NCI-H2171 (cell line): Measurements from ENCODE around the gene GJC3.
"Not testable (repeated sequence)": the region's sequence is repeated elsewhere in the genome, so short reads cannot be mapped to it uniquely, and the experiment has no call there.

Experiments used
- DNase-seq: peaks from one replicate; lab custom pipeline; 2025; lab: John Stamatoyannopoulos, UW

The GJC3 gene

DNA sequence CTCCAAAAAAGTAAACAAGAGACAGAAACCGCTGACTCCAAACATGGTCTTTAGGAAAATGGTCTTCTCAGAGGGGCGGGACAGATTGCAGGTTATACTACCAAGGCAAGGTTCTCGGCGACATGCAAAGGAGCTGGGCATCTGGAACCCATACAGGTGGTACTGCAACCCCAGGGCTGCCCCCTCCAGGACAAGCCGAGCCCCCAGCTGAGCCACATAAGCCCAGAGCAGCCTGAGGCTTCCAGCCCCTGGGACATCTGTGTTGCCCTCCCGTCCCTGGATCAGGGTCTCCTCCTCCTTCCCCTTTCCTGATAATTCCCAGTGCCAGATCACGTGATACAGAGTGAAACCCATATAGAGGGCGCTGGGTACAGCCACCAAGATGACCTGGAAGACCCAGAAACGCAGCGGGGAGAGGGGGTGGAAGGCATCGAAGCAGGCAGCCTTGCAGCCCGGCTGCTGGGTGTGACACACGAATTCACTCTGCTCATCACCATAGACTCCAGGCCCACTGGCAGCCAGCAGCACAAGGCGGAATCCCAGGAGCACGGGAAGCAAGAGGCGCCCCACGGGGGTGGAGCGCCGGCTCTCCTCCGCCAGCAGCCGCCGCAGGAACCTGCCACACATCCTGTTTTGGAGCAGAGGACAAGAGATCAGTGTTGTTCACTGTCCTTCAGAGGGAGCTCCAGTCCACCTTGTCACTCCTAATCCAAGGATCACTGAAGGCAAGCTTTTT, at the start of gene GJC3:
TSS of gene GJC3 (minus strand) at position 627 of the 736 bp plus-strand sequence. CDS start at position 627, 0 bp downstream.
- no peak for DNase-seq

DNA sequence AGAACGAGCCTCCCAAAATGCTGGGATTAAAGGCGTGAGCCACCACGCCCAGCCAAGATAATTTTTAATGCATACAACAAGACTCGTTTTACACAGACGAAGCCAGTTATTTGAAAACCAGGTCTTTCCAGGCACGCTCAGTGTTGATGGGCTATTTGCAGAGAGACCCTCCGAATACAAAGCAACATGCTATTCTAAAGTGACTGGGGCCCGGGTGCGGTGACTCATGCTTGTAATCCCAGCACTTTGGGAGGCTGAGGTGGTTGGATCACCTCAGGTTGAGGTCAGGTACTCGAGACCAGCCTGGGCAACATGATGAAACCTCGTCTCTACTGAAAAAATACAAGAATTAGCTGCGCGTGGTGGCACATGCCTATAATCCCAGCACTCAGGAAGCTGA, 47.2 kb upstream of the GJC3 start:
- DNase-seq: no peak

DNA sequence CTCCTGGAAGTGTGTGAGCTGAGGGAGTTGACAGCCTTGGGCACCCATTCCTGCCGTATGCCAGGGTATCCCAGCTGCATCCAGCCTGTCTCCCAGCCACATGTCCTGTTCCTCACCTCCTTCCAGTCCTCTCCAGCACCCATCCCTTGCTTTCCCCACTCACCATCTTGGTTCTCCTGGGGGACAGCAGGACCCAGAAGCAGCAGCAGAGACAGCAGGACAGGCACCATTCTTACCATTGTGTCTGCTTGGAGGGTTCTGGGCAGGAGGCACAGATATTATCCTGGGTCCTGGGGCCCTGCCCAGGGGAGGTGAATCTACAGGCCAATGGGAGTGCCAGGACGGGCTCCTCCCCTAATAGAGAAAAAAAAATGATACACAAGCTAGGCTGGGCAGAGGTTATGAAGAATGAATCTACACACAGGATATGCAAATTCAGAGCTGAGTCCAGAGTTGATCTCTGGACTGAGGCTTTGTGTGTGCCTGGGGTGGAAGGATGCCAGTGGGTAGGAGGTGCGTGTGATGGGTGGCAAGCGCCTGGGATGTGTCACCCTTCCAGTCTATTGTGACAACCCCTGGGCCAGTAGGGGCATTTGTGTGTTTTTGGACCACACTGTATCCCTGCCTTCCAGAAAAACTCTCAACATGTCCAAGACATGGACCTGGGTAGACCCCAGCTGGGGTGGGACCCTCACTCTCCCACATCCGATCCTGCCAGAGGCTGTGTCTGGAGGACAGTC, 46.5 kb upstream of the GJC3 start, which contains the start of gene AZGP1:
TSS of gene AZGP1 (minus strand) at position 250 of the 740 bp plus-strand sequence. CDS start at position 239, 11 bp downstream.
- no peak for DNase-seq

DNA sequence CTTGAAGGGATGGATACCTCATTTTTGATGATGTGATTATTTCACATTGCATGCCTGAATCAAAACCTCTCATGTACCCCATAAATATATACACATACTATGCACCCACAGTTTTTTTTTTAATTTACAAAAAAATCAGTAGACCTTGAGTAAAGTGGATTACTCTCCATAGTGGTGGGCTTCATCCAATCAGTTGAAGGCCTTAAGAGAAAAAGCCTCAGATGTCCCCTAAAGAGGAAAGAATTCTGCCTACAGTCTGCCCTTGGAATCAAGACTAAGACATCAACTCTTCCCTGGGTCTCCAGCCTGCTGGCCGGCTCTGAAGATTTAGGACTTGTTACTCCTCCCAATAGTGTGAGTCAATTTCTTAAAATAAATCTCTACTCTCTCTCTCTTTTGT, 45.3 kb upstream of the GJC3 start:
- DNase-seq: no peak

DNA sequence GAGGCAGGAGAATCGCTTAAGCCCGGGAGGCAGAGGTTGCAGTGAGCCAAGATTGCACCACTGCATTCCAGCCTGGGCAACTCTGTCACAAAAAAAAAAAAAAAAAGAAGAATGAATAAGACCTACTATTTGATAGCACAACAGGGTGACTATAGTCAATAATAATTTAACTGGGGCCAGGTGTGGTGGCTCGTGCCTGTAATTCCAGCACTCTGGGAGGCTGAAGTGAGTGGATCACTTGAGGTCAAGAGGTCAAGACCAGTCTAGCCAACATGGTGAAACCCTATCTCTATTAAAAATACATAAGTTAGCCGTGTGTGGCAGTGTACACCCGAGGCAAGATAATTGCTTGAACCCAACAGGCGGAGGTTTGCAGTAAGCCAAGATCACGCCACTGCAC, 44.4 kb upstream of the GJC3 start:
- not testable (repeated sequence) for DNase-seq

DNA sequence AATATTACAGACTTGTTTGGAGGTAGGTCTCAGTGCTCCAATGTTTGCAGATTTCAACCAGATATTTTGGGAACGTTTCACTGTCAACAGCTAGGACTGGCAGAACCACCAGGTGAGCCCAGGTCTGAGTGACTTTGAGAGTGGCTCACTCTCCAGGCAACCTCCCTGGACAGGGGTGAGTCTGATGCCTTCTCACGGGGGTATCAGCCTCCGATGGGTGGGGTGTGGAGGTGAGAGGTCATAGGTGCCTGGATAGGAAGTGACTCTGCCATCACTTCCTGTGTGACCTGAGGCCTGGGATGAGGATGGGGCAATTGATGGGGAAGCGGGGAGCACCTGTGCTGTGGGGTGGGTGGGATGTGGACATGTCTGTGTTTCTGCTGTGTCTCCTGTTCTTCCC, 41.8 kb upstream of the GJC3 start:
- no peak for DNase-seq

DNA sequence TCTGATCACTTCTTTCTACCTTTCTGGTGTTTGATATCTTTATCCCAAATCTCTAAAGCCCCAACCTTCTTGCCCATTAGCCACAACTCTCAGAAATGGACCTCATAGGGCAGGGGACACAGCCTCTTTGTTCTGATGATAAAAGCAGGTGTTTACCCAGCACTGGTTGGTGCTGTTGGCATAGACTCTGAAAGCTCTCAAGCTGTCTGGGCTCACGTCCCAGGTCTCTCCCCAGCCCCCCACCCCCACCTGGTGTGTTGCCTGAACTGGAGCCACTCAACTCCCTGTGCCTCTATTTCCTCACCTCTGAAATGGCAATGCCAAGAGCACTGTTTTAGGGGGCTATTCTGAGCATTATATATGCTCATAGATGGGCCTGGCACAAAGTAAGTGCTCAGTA, 40.4 kb upstream of the GJC3 start:
- not testable (repeated sequence) for DNase-seq

GRCh38 chr7:99969298-99969697, 39.9 kb upstream of the GJC3 start:
- DNase-seq: no peak

DNA sequence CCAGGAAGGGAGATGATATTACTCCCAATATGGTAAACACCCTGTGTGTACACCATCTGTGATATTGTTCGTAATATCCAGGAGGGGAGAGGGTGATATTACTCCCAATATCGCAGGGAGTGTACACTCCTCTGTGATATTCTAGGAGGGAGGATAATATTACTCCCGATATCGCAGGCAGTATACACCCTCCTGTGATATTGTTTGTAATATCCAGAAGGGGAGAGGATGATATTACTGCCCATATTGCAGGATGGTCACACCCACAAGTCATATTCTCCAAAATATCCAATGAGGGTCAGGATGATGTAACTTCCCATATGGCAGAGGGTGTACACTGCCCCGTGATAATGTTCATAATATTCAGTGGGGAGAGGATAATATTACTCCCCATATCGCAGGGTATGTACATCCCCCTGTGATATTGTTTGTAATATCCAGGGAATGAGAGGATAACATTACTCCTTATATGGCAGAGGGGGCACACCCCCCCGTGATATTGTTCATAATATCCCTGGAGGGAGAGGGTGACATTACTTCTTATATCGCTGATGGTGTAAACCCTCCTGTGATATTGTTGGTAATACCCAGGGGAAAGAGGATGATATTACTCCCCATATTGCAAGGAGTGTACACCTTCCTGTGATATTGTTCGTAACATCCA, 29.3 kb upstream of the GJC3 start:
- no peak for DNase-seq

DNA sequence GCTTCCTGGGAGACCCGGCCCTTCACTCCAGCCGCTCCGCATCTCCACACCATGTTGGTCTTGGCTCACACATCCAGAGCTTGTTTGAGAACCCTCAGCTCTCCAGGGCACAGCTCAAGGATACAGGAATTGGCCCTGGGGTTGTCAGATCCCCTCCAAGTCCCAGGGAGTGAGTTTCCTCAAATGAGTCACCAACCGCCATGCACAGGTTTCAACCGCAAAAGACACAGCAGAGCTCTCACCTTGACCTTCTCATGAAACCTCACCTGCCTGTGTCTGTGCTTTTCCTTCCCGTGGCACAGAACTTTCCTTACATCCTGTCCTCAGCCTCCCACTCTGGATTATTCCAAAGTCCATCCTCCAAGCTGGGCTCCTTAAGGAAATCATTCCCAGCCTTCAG, 25.8 kb upstream of the GJC3 start:
- DNase-seq: no peak

GRCh38 chr7:99954643-99955042, 25.2 kb upstream of the GJC3 start:
- DNase-seq: not testable (repeated sequence)

DNA sequence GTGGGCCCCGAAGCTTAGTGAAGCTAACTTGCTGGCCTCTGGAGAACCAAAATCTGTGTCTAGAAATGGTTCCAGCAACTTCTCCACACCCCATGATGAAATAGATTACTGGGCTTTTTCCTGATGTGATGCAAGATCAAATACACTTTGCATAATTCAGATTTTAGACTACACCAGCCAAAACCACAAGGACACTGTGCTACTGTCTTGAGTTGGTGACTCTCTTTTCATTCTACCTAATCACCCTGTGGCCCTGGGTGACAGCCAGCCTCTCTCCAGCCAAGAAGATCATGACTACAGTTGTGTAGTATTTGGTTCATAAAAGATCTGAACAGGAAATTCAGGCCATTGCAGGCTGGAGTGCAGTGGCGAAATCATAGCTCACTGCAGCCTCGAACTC, 24.2 kb upstream of the GJC3 start:
- no peak for DNase-seq

DNA sequence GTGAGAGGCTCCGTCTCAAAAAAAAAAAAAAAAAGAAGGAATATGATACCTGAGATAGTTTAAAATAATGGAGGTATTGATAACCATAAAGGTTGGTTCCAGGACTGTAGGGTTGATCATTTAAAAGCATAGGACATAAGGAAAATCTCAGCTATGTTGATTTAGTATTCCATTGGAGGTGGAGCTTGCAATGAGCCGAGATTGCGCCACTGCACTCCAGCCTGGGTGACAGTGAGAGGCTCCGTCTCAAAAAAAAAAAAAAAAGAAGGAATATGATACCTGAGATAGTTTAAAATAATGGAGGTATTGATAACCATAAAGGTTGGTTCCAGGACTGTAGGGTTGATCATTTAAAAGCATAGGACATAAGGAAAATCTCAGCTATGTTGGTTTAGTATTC, 23.2 kb upstream of the GJC3 start:
- not testable (repeated sequence) for DNase-seq

- DNase-seq: not testable (repeated sequence)
Observed at GRCh38 chr7:99950819-99951218, 21.4 kb upstream of the GJC3 start.

- no peak for DNase-seq
Observed at GRCh38 chr7:99949645-99950228, 20.3 kb upstream of the GJC3 start.

GRCh38 chr7:99947608-99948007, 18.2 kb upstream of the GJC3 start:
- no peak for DNase-seq

DNA sequence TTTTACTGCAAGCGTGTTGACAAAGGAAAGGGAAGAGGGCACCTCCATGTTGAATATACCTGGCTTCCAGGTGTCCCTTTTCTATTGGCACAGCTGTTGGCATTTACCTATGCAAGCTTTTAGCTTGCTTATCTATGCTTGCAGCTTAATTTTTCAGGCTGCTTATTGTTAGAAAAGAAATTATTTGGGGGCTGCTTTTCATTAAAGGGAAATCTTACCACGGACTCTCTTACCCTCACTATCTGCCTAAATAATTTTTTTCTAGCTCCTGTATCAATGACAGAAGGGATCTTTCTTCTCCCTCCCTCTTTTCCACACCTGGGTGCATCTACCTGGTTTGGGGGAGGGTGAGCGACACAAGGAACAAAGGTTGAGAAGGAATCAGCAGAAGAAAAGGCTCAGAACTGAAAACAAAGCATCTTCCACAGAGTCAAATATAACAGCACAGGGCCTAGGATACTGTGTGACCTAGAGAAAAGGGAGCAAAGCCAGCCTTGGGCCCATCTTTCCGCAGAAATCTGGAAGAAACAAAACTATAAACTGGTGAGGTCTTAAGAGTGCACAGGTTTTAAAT, 15.2 kb upstream of the GJC3 start:
- no peak for DNase-seq

- no peak for DNase-seq
Observed at GRCh38 chr7:99943641-99944496, 14.4 kb upstream of the GJC3 start.

GRCh38 chr7:99938296-99938695, 8.9 kb upstream of the GJC3 start:
- DNase-seq: no peak

- DNase-seq: not testable (repeated sequence)
Observed at GRCh38 chr7:99935009-99935408, 5.6 kb upstream of the GJC3 start.

GRCh38 chr7:99930376-99930775, 956 bp upstream of the GJC3 start:
- no peak for DNase-seq
